Activated CD4-positive, alpha-beta T cell treated with anti-CD3 and anti-CD28 coated beads, Interleukin-2, amount 10 ng/mL, durations not matched to agents 7 days and 5 days (primary cell): ENCODE results near the gene ANKRD63. TPM values are rescaled to one million over a fixed set of nuclear protein-coding genes. Genes with fewer than 3 reads are reported as not detected.

Experiments used
- CTCF ChIA-PET: fragments of 350-600 bp; sonication (Branson Sonifier 250); formaldehyde crosslinking; loops from one replicate; lab custom pipeline; 2021; ENCODE audit warnings: antibody characterized with exemption; lab: Charles Lee
- POLR2A ChIA-PET: fragments of 350-600 bp; sonication (Branson Sonifier 250); formaldehyde crosslinking; loops from one replicate; lab custom pipeline; 2021; ENCODE audit warnings: antibody characterized with exemption; lab: Charles Lee
- DNase-seq: peaks from one replicate; pipeline ENCODE4 v3.0.0-alpha.2; 2020
- H3K27ac Mint-ChIP-seq: one replicate; pipeline ENCODE4 v1.8.0; 2021; ENCODE audit warnings: mild to moderate bottlenecking, moderate library complexity, mixed read lengths
- H3K27me3 Mint-ChIP-seq: one replicate; pipeline ENCODE4 v1.8.0; 2021; ENCODE audit warnings: mixed read lengths
- H3K36me3 Mint-ChIP-seq: one replicate; pipeline ENCODE4 v1.8.0; 2021; ENCODE audit warnings: low read depth, mixed read lengths
- H3K4me1 Mint-ChIP-seq: one replicate; pipeline ENCODE4 v1.8.0; 2021; ENCODE audit warnings: mixed read lengths
- H3K4me3 Mint-ChIP-seq: one replicate; pipeline ENCODE4 v1.8.0; 2021; ENCODE audit warnings: mild to moderate bottlenecking, moderate library complexity, mixed read lengths
- H3K9me3 Mint-ChIP-seq: one replicate; pipeline ENCODE4 v1.8.0; 2021; ENCODE audit warnings: mixed read lengths
- total RNA-seq, 2 experiments: library from RNA; stranded (reverse); gene quantifications; one replicate each; pipeline ENCODE4 v1.2.3, GENCODE V29; 2021

ANKRD63 gene
- total RNA-seq, 2 experiments from 2014 or later: 0.17 TPM; not detected in 1

GRCh38 chr15:40310993-40311392 is 28.1 kb upstream of the ANKRD63 start:
- ChIA-PET POLR2A (no interaction called here), CTCF (interaction anchor here (1.0 to 9.5 kb wide), 10 partner anchors 9 to 111 kb away, joined by 3 to 93 read pairs (median 26); partner anchors contain the start of genes ANKRD63 and INAFM2)
- Mint-ChIP-seq H3K27me3 (peaks cover 13% of the 10 kb centered on the region), H3K9me3 (no peaks in the 10 kb centered on the region), H3K36me3 (peaks cover 3% of the 10 kb centered on the region), H3K4me1 (peaks cover 30% of the 10 kb centered on the region), H3K4me3 (no peak overlapping the region), H3K27ac (no peak overlapping the region)
- no peak for DNase-seq

GRCh38 chr15:40310001-40310959 is 27.4 kb upstream of the ANKRD63 start:
- CTCF ChIA-PET: interaction anchor here (0.9 to 9.5 kb wide), 17 partner anchors 10 to 523 kb away, joined by 3 to 93 read pairs (median 4); partner anchors contain the start of genes ANKRD63, BAHD1 and INAFM2
- peaks cover 3% of the 10 kb centered on the region for H3K36me3 Mint-ChIP-seq
- H3K4me1 Mint-ChIP-seq: peaks cover 38% of the 10 kb centered on the region
- H3K27me3 Mint-ChIP-seq: peaks cover 13% of the 10 kb centered on the region
- no peaks in the 10 kb centered on the region for H3K9me3 Mint-ChIP-seq
- H3K27ac Mint-ChIP-seq: peak overlapping the region; percentile 98
- POLR2A ChIA-PET: no interaction called here
- H3K4me3 Mint-ChIP-seq: peak overlapping the region; percentile 66
- peak; percentile 73 for DNase-seq

- peaks cover 13% of the 10 kb centered on the region for H3K27me3 Mint-ChIP-seq
- ChIA-PET CTCF (interaction anchor here (0.9 to 9.5 kb wide), 15 partner anchors 11 to 522 kb away, joined by 3 to 93 read pairs (median 3); partner anchors contain the start of genes ANKRD63, BAHD1, INAFM2 and KNSTRN), POLR2A (interaction anchor here (1.4 kb wide), 1 partner anchor 29 kb away, joined by 4 read pairs; no protein-coding TSS in a partner anchor)
- peak overlapping the region; percentile 98 for H3K27ac Mint-ChIP-seq
- no peaks in the 10 kb centered on the region for H3K9me3 Mint-ChIP-seq
- H3K36me3 Mint-ChIP-seq: peaks cover 4% of the 10 kb centered on the region
- H3K4me3 Mint-ChIP-seq: peak overlapping the region; percentile 99
- DNase-seq: no peak
- peaks cover 43% of the 10 kb centered on the region for H3K4me1 Mint-ChIP-seq
Measured at GRCh38 chr15:40309344-40309862, 26.5 kb upstream of the ANKRD63 start.

- Mint-ChIP-seq H3K27ac (peak within 1 kb of the TSS; percentile 98), H3K9me3 (no peaks in the 10 kb centered on the region), H3K27me3 (peaks cover 7% of the 10 kb centered on the region), H3K4me1 (peaks cover 42% of the 10 kb centered on the region), H3K36me3 (peaks cover 22% of the 10 kb centered on the region), H3K4me3 (peak within 1 kb of the TSS; percentile 99)
- peak; percentile 79 for DNase-seq
- ChIA-PET CTCF (interaction anchor here (0.6 to 9.5 kb wide), 22 partner anchors 12 to 1988 kb away, joined by 3 to 93 read pairs (median 6); partner anchors contain the start of genes ANKRD63 and INAFM2), POLR2A (interaction anchor here (0.6 to 1.4 kb wide), 4 partner anchors 14 to 123 kb away, joined by 3 to 7 read pairs (median 4); no protein-coding TSS in a partner anchor)
Measured at GRCh38 chr15:40307421-40308211, 24.8 kb upstream of the ANKRD63 start, which contains the start of gene PLCB2. TSS of gene PLCB2 (minus strand) at chr15:40307935. CDS start at chr15:40307672, 263 bp downstream.

GRCh38 chr15:40306908-40307307 is 24.0 kb upstream of the ANKRD63 start:
- H3K27me3 Mint-ChIP-seq: peaks cover 4% of the 10 kb centered on the region
- peaks cover 42% of the 10 kb centered on the region for H3K4me1 Mint-ChIP-seq
- H3K9me3 Mint-ChIP-seq: no peaks in the 10 kb centered on the region
- POLR2A ChIA-PET: interaction anchor here (0.6 to 0.8 kb wide), 2 partner anchors 13 to 103 kb away, joined by 3 to 7 read pairs; no protein-coding TSS in a partner anchor
- peaks cover 26% of the 10 kb centered on the region for H3K36me3 Mint-ChIP-seq
- DNase-seq: peak; percentile 25
- CTCF ChIA-PET: interaction anchor here (1.0 to 9.5 kb wide), 15 partner anchors 11 to 145 kb away, joined by 3 to 93 read pairs (median 9); partner anchors contain the start of genes ANKRD63 and INAFM2
- peak overlapping the region; percentile 98 for H3K27ac Mint-ChIP-seq
- H3K4me3 Mint-ChIP-seq: peak overlapping the region; percentile 99

GRCh38 chr15:40306371-40306770 is 23.5 kb upstream of the ANKRD63 start:
- Mint-ChIP-seq H3K36me3 (peaks cover 31% of the 10 kb centered on the region), H3K27me3 (peaks cover 2% of the 10 kb centered on the region), H3K4me3 (peak overlapping the region; percentile 99), H3K4me1 (peaks cover 42% of the 10 kb centered on the region), H3K27ac (peak overlapping the region; percentile 98), H3K9me3 (no peaks in the 10 kb centered on the region)
- CTCF ChIA-PET: interaction anchor here (1.0 to 9.5 kb wide), 11 partner anchors 10 to 116 kb away, joined by 3 to 93 read pairs (median 14); partner anchors contain the start of genes ANKRD63 and INAFM2
- DNase-seq: no peak
- POLR2A ChIA-PET: no interaction called here

- Mint-ChIP-seq H3K4me3 (no peak overlapping the region), H3K9me3 (no peaks in the 10 kb centered on the region), H3K27ac (no peak overlapping the region), H3K27me3 (no peaks in the 10 kb centered on the region), H3K36me3 (peaks cover 41% of the 10 kb centered on the region), H3K4me1 (peaks cover 44% of the 10 kb centered on the region)
- no peak for DNase-seq
- CTCF ChIA-PET: interaction anchor here (0.9 to 6.3 kb wide), 6 partner anchors 22 to 50 kb away, joined by 3 to 50 read pairs (median 7); partner anchors contain the start of gene ANKRD63
- POLR2A ChIA-PET: no interaction called here
Measured at GRCh38 chr15:40305281-40305680, 22.4 kb upstream of the ANKRD63 start.

- ChIA-PET CTCF (interaction anchor here (0.7 to 3.0 kb wide), 8 partner anchors 10 to 204 kb away, joined by 3 to 10 read pairs (median 3); no protein-coding TSS in a partner anchor), POLR2A (no interaction called here)
- Mint-ChIP-seq H3K9me3 (peaks cover 4% of the 10 kb centered on the region), H3K4me1 (peaks cover 29% of the 10 kb centered on the region), H3K27ac (no peak overlapping the region), H3K36me3 (peaks cover 55% of the 10 kb centered on the region), H3K4me3 (no peak overlapping the region), H3K27me3 (no peaks in the 10 kb centered on the region)
- DNase-seq: no peak
Measured at GRCh38 chr15:40303576-40303975, 20.7 kb upstream of the ANKRD63 start.

- no peaks in the 10 kb centered on the region for H3K27me3 Mint-ChIP-seq
- POLR2A ChIA-PET: no interaction called here
- no peak for DNase-seq
- CTCF ChIA-PET: interaction anchor here (0.7 to 3.0 kb wide), 7 partner anchors 10 to 204 kb away, joined by 3 to 9 read pairs (median 3); no protein-coding TSS in a partner anchor
- H3K4me3 Mint-ChIP-seq: no peak overlapping the region
- no peak overlapping the region for H3K27ac Mint-ChIP-seq
- H3K9me3 Mint-ChIP-seq: peaks cover 4% of the 10 kb centered on the region
- H3K4me1 Mint-ChIP-seq: peaks cover 27% of the 10 kb centered on the region
- peaks cover 55% of the 10 kb centered on the region for H3K36me3 Mint-ChIP-seq
Measured at GRCh38 chr15:40302981-40303380, 20.1 kb upstream of the ANKRD63 start.

GRCh38 chr15:40302288-40302886 is 19.5 kb upstream of the ANKRD63 start:
- peaks cover 27% of the 10 kb centered on the region for H3K4me1 Mint-ChIP-seq
- no peaks in the 10 kb centered on the region for H3K27me3 Mint-ChIP-seq
- H3K4me3 Mint-ChIP-seq: no peak overlapping the region
- H3K27ac Mint-ChIP-seq: no peak overlapping the region
- H3K9me3 Mint-ChIP-seq: peaks cover 4% of the 10 kb centered on the region
- peaks cover 58% of the 10 kb centered on the region for H3K36me3 Mint-ChIP-seq
- POLR2A ChIA-PET: no interaction called here
- CTCF ChIA-PET: interaction anchor here (0.5 to 3.0 kb wide), 6 partner anchors 9 to 119 kb away, joined by 3 to 9 read pairs (median 4); no protein-coding TSS in a partner anchor
- no peak for DNase-seq
